MM.1S (cell line): Measurements from ENCODE around the gene PHLDB1.

Source experiments
- DNase-seq: peaks from one replicate; pipeline ENCODE4 v3.0.0-alpha.2; 2015
- H2AFZ ChIP-seq: fragments of 300-600 bp; sonication (generic); 2 replicates; pipeline ENCODE4 v1.6.0; 2016; ENCODE audit warnings: antibody characterized with exemption, low read length
- H3F3A ChIP-seq: fragments of 300-600 bp; sonication (generic); 2 replicates; pipeline ENCODE4 v1.6.1; 2016; ENCODE audit warnings: mild to moderate bottlenecking, antibody characterized with exemption, low read length, moderate library complexity, mixed read lengths; ENCODE audit not compliant: insufficient read depth
- H3K27ac ChIP-seq: fragments of 300-600 bp; sonication (generic); 2 replicates; pipeline ENCODE4 v1.5.1; 2016; ENCODE audit warnings: mild to moderate bottlenecking, low read length
- H3K27me3 ChIP-seq: fragments of 300-600 bp; sonication (generic); replicated peaks from 2 replicates; pipeline ENCODE4 v1.6.0; 2016; ENCODE audit warnings: low read length; ENCODE audit not compliant: insufficient read depth
- H3K36me3 ChIP-seq: fragments of 300-600 bp; sonication (generic); replicated peaks from 2 replicates; pipeline ENCODE4 v1.6.1; 2016; ENCODE audit warnings: mild to moderate bottlenecking, low read length, mixed read lengths; ENCODE audit not compliant: insufficient read depth
- H3K4me1 ChIP-seq: fragments of 300-600 bp; sonication (generic); 2 replicates; pipeline ENCODE4 v1.6.1; 2016; ENCODE audit warnings: low read length, mixed read lengths
- H3K4me2 ChIP-seq: fragments of 300-600 bp; sonication (generic); 2 replicates; pipeline ENCODE4 v1.6.0; 2016; ENCODE audit warnings: low read depth, low read length
- H3K4me3 ChIP-seq: fragments of 300-600 bp; sonication (generic); 2 replicates; pipeline ENCODE4 v1.5.1; 2016; ENCODE audit warnings: low read length, mixed read lengths
- H3K79me2 ChIP-seq: fragments of 300-600 bp; sonication (generic); 2 replicates; pipeline ENCODE4 v1.6.1; 2016; ENCODE audit warnings: mixed run types, low read length, mixed read lengths
- H3K9ac ChIP-seq: fragments of 300-600 bp; sonication (generic); 2 replicates; pipeline ENCODE4 v1.6.1; 2016; ENCODE audit warnings: low read length, mixed read lengths
- H3K9me2 ChIP-seq: fragments of 300-600 bp; sonication (generic); replicated peaks from 2 replicates; pipeline ENCODE4 v1.6.1; 2016; ENCODE audit warnings: mild to moderate bottlenecking, low read length, mixed read lengths; ENCODE audit not compliant: insufficient read depth
- H3K9me3 ChIP-seq: fragments of 300-600 bp; sonication (generic); replicated peaks from 2 replicates; pipeline ENCODE4 v1.6.1; 2016; ENCODE audit warnings: mild to moderate bottlenecking, low read length, mixed read lengths; ENCODE audit not compliant: insufficient read depth
- H4K20me1 ChIP-seq: fragments of 300-600 bp; sonication (generic); 2 replicates; pipeline ENCODE4 v1.6.1; 2016; ENCODE audit warnings: mild to moderate bottlenecking, low read length, moderate library complexity, mixed read lengths; ENCODE audit not compliant: insufficient read depth
- EZH2 ChIP-seq: fragments of 300-600 bp; sonication (generic); optimal IDR thresholded peaks from 2 replicates; pipeline ENCODE3; 2017; ENCODE audit warnings: low read depth, mild to moderate bottlenecking, antibody characterized with exemption, low read length, mixed read lengths
- EZH2phosphoT487 ChIP-seq: fragments of 300-600 bp; sonication (generic); IDR thresholded peaks from 2 replicates; pipeline ENCODE4 v1.6.1; 2018; ENCODE audit warnings: antibody characterized with exemption, low read length
- TF ChIP-seq, protein P1 (sequence below): fragments of 300-600 bp; sonication (generic); IDR thresholded peaks from 2 replicates; pipeline ENCODE4 v1.5.1; 2016; ENCODE audit warnings: antibody characterized with exemption, low read length, mixed read lengths

The PHLDB1 gene

DNA sequence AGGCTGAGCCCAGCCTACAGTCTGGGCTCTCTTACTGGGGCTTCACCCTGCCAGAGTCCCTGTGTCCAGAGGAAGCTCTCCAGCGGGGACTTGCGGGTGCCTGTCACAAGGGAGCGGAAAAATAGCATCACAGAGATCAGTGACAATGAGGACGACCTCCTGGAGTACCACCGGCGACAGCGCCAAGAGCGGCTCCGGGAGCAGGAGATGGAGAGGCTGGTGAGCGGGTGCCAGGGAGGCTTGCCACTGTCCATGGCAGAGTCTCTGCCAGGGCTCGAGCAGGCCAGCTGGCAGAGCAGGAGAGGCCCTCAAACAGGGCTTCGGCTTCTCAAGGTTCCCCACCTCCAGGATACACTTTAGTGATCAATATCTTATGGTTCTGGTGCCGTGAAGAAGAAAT lies 21.0 kb downstream of the PHLDB1 start:
- no peak for DNase-seq
- TF ChIP-seq EZH2phosphoT487 (no peak), EZH2 (no peak)
- TF ChIP-seq, protein P1, sequence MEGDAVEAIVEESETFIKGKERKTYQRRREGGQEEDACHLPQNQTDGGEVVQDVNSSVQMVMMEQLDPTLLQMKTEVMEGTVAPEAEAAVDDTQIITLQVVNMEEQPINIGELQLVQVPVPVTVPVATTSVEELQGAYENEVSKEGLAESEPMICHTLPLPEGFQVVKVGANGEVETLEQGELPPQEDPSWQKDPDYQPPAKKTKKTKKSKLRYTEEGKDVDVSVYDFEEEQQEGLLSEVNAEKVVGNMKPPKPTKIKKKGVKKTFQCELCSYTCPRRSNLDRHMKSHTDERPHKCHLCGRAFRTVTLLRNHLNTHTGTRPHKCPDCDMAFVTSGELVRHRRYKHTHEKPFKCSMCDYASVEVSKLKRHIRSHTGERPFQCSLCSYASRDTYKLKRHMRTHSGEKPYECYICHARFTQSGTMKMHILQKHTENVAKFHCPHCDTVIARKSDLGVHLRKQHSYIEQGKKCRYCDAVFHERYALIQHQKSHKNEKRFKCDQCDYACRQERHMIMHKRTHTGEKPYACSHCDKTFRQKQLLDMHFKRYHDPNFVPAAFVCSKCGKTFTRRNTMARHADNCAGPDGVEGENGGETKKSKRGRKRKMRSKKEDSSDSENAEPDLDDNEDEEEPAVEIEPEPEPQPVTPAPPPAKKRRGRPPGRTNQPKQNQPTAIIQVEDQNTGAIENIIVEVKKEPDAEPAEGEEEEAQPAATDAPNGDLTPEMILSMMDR: no peak
- no peak overlapping the region for H3K4me3 ChIP-seq
- H3K9me2 ChIP-seq: no peaks in the 10 kb centered on the region
- no peaks in the 10 kb centered on the region for H4K20me1 ChIP-seq
- no peak overlapping the region for H3K4me2 ChIP-seq
- H3K27ac ChIP-seq: no peak overlapping the region
- no peak overlapping the region for H2AFZ ChIP-seq
- no peaks in the 10 kb centered on the region for H3K4me1 ChIP-seq
- peaks cover 41% of the 10 kb centered on the region for H3K27me3 ChIP-seq
- no peaks in the 10 kb centered on the region for H3K79me2 ChIP-seq
- H3F3A ChIP-seq: no peaks in the 10 kb centered on the region
- H3K9ac ChIP-seq: no peak overlapping the region
- no peaks in the 10 kb centered on the region for H3K36me3 ChIP-seq
- H3K9me3 ChIP-seq: no peaks in the 10 kb centered on the region

DNA sequence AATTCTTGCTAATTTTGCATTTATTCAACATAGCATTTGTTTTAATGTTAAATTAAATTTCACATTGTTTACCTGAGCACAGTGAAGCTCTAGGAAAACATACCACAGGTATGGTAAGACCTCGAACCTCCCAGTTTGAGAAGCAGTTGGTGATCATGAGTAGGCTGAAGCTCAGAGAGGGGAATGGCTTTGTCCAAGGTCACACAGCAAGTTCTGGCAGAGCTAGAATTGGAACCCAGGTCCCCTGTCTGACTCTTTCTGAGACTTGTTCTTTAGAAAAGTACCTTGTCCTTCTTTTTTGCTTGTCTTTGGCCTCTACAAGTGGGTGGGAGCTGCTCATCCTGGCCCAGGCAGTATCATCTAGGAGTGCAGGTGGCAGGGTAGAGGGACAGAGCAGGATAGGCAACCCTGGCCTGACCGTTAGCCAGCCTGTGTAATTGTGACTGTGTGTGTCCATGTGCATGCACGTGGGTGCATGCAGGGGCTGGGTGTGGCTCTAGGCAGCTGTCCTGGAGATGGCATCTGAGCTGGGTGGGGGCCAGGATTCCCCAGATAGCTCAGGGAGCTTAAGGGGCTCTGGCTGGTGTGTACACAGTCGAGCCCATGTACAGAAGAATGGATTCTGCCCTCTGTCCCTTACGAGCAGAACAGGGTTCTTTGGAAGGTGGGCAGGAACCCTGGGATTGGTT lies 21.6 kb downstream of the PHLDB1 start:
- no peak for TF ChIP-seq EZH2phosphoT487
- TF ChIP-seq EZH2: no peak
- TF ChIP-seq, protein P1: no peak
- Histone ChIP-seq H3K4me3 (no peak overlapping the region), H3K27me3 (peaks cover 41% of the 10 kb centered on the region), H3K4me1 (no peaks in the 10 kb centered on the region), H3K36me3 (no peaks in the 10 kb centered on the region), H3F3A (no peaks in the 10 kb centered on the region), H2AFZ (no peak overlapping the region), H3K79me2 (no peaks in the 10 kb centered on the region), H3K9me2 (no peaks in the 10 kb centered on the region), H3K9me3 (no peaks in the 10 kb centered on the region), H3K4me2 (no peak overlapping the region), H3K27ac (no peak overlapping the region), H4K20me1 (no peaks in the 10 kb centered on the region), H3K9ac (no peak overlapping the region)
- DNase-seq: no peak

DNA sequence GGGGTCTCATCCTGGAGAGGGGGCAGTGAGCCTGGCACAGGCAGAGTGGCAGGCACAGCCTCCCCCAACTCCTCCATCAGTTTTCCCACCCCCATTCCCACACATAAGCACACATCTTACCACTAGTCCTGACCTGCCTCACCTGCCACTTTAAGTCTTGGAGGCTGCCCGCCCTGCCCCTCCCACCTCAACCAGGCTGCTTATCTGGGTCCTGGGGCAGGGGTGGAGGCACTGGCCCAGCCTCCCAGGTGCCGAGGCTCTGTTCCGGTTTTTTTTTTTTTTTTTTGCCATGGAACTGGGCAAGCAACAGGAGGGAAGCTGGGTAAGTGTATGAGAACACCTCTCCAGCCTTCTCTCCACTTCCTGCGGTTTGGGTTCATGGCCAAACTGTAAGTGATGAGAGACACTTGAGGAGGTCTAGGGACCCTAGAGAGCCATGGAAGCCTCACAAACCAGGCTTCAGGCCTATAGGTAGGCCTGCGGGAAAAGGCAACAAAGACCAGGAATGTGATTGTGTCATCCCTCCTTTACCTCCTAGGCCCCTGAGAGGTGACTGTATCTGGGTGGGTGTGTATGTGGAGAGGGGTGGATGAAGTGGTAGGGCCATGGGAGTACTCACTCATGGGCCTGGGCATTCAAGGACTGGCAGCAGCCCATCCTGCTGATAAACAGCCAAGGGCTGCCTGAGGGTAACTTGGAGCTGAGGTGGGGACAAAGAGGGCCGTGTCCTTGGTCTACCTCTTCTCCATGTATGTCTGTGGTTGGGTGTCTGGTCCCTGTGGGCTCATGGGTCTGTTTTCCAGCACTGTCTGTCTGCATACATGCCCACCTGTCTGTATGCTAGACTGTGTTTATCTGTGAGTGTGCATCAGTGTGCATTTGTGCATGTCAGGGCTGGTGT lies 22.6 kb downstream of the PHLDB1 start:
- no peaks in the 10 kb centered on the region for H3F3A ChIP-seq
- H3K9me3 ChIP-seq: no peaks in the 10 kb centered on the region
- TF ChIP-seq, protein P1: no peak
- no peak for TF ChIP-seq EZH2phosphoT487
- TF ChIP-seq EZH2: no peak
- H3K27ac ChIP-seq: no peak overlapping the region
- no peaks in the 10 kb centered on the region for H3K36me3 ChIP-seq
- no peak for DNase-seq
- H3K4me2 ChIP-seq: no peak overlapping the region
- no peaks in the 10 kb centered on the region for H3K9me2 ChIP-seq
- no peak overlapping the region for H3K4me3 ChIP-seq
- no peaks in the 10 kb centered on the region for H3K79me2 ChIP-seq
- H3K9ac ChIP-seq: no peak overlapping the region
- H4K20me1 ChIP-seq: no peaks in the 10 kb centered on the region
- H3K27me3 ChIP-seq: peaks cover 41% of the 10 kb centered on the region
- no peak overlapping the region for H2AFZ ChIP-seq
- no peaks in the 10 kb centered on the region for H3K4me1 ChIP-seq
